Kidney (tissue), 22 donors: Measurements from ENCODE around the gene ITGA8. TPM values are rescaled to one million over a fixed set of nuclear protein-coding genes. Genes with fewer than 3 reads are reported as not detected.
"Not testable (repeated sequence)": the region's sequence is repeated elsewhere in the genome, so short reads cannot be mapped to it uniquely, and the experiment has no call there.

ENCODE experiments used
- DNase-seq, 5 donors: peaks; one replicate each; pipeline ENCODE4 v3.0.0-alpha.2; 2013 to 2020
- FAIRE-seq: peaks from 2 replicates; lab custom pipeline; 2012; peaks lifted over from hg19 to GRCh38; lab: Jason Lieb, UNC
- H3K27ac ChIP-seq, 2 donors: one replicate each; pipeline ENCODE4 v1.7.0; 2013; ENCODE audit warnings: low read depth in 2 of 2, low read length in 2 of 2, inconsistent platforms in 1 of 2
- H3K27me3 ChIP-seq: one replicate; pipeline ENCODE4 v1.7.1; 2013; ENCODE audit warnings: low read length, inconsistent platforms; ENCODE audit not compliant: control insufficient read depth, insufficient read depth
- H3K36me3 ChIP-seq, 3 donors: one replicate each; pipeline versions ENCODE4 v1.7.0 to v1.7.1; 2013; ENCODE audit warnings: low read length in 3 of 3, control low read depth in 1 of 3, inconsistent platforms in 1 of 3; ENCODE audit not compliant: insufficient read depth in 3 of 3, control insufficient read depth in 2 of 3
- H3K4me1 ChIP-seq, 3 donors: one replicate each; pipeline versions ENCODE4 v1.7.0 to v1.7.1; 2013; ENCODE audit warnings: low read length in 3 of 3, inconsistent platforms in 1 of 3, low read depth in 1 of 3; ENCODE audit not compliant: control insufficient read depth in 2 of 3, insufficient read depth in 2 of 3
- H3K4me3 ChIP-seq, 3 donors: one replicate each; pipeline versions ENCODE4 v1.7.0 to v1.8.1; 2013; ENCODE audit warnings: low read length in 3 of 3, control low read depth in 1 of 3, inconsistent platforms in 1 of 3
- H3K9ac ChIP-seq, 3 donors: one replicate each; pipeline versions ENCODE4 v1.7.0 to v1.7.1; 2013; ENCODE audit warnings: low read length in 3 of 3, control low read depth in 1 of 3, inconsistent platforms in 1 of 3
- H3K9me3 ChIP-seq, 3 donors: one replicate each; pipeline versions ENCODE4 v1.7.0 to v1.7.1; 2013; ENCODE audit warnings: low read length in 3 of 3, control low read depth in 1 of 3, inconsistent platforms in 1 of 3; ENCODE audit not compliant: control insufficient read depth in 2 of 3, insufficient read depth in 1 of 3
- CTCF ChIP-seq: IDR thresholded peaks from 3 replicates; pipeline ENCODE4 v1.5.1; 2012; ENCODE audit warnings: mild to moderate bottlenecking, moderate library complexity, borderline replicate concordance; ENCODE audit not compliant: insufficient read depth; ENCODE audit errors: extremely low read depth
- intact Hi-C: fragments of 100-400 bp; cut with DNase I; formaldehyde crosslinking; loops from one replicate; pipeline ENCODE4 v1.11.1; 2022
- long read RNA-seq, 10 donors: library from polyadenylated mRNA in 1 of 10; unstranded in 1 of 10; transcript quantifications; one replicate each; pipeline ENCODE4 v2.0.0 and lab custom pipeline, GENCODE V29; 2021 to 2026
- polyA plus RNA-seq: library from polyadenylated mRNA; stranded (reverse); fragments of 350-450 nt; fragmentation: Illumina TruSeq; extraction: RNeasy Lipid Tissue Mini Kit (QIAGEN cat#74804); gene quantifications from one replicate; pipeline ENCODE4 v1.2.3, GENCODE V29; 2014; ENCODE audit warnings: low read depth, low replicate concordance; ENCODE audit not compliant: insufficient read depth
- total RNA-seq: library from RNA; stranded (reverse); fragmentation: NEBNext Ultra II Directional; extraction: Animal tissue kit (Norgen Biotek cat#: 25700); gene quantifications from one replicate; pipeline ENCODE4 v1.2.1, GENCODE V29; 2021
- donor health status: control.
- donor health status: control.
- donor health status: control.
- donor health status: control.
- donor health status: control.
- donor health status: DM: yes; HTN: yes; CAD: no.
- donor health status: Normal renal cell carcinoma (clear cell type).

ITGA8 gene
- total RNA-seq, result 22.1 TPM
- 10.8 TPM for polyA plus RNA-seq
- long read RNA-seq, donor 1, full-length matches to known transcripts, result 2 of 8 reads
- long read RNA-seq, donor 1, partial matches to known transcripts, result 6 of 8 reads
- long read RNA-seq, donor 1, other reads (novel, unspliced or antisense), result 0 of 8 reads
- long read RNA-seq, donor 2, full-length matches to known transcripts, result 2 of 2 reads
- long read RNA-seq, donor 2, partial matches to known transcripts, result 0 of 2 reads
- long read RNA-seq, donor 2, other reads (novel, unspliced or antisense), result 0 of 2 reads
- long read RNA-seq, donor 3, result 0 reads
- long read RNA-seq, donor 4, full-length matches to known transcripts, result 5 of 5 reads
- long read RNA-seq, donor 4, partial matches to known transcripts, result 0 of 5 reads
- long read RNA-seq, donor 4, other reads (novel, unspliced or antisense), result 0 of 5 reads
- long read RNA-seq, donor 5, result 0 reads
- long read RNA-seq, donor 6, full-length matches to known transcripts, result 2 of 2 reads
- long read RNA-seq, donor 6, partial matches to known transcripts, result 0 of 2 reads
- long read RNA-seq, donor 6, other reads (novel, unspliced or antisense), result 0 of 2 reads
- long read RNA-seq, donor 7, full-length matches to known transcripts, result 8 of 28 reads
- long read RNA-seq, donor 7, partial matches to known transcripts, result 10 of 28 reads
- long read RNA-seq, donor 7, other reads (novel, unspliced or antisense), result 10 of 28 reads
- long read RNA-seq, donor 8, full-length matches to known transcripts, result 4 of 56 reads
- long read RNA-seq, donor 8, partial matches to known transcripts, result 52 of 56 reads
- long read RNA-seq, donor 8, other reads (novel, unspliced or antisense), result 0 of 56 reads
- long read RNA-seq, donor 9, full-length matches to known transcripts, result 1 of 1 reads
- long read RNA-seq, donor 9, partial matches to known transcripts, result 0 of 1 reads
- long read RNA-seq, donor 9, other reads (novel, unspliced or antisense), result 0 of 1 reads
- long read RNA-seq, donor 10, full-length matches to known transcripts, result 5 of 17 reads
- long read RNA-seq, donor 10, partial matches to known transcripts, result 12 of 17 reads
- long read RNA-seq, donor 10, other reads (novel, unspliced or antisense), result 0 of 17 reads

GRCh38 chr10:15719899-15720634 is at the start of gene ITGA8:
Gene ITGA8, minus strand, starts transcription at chr10:15719922. Its CDS starts 151 bp downstream, at chr10:15719771.
- peak; percentile 82 to 92 (median 85) for DNase-seq
- H3K4me1 ChIP-seq, result peaks cover 0 to 2% (median 0%) of the 10 kb centered on the region in 3 donors
- intact Hi-C loops, result no loop called here
- H3K27me3 ChIP-seq, result no peaks in the 10 kb centered on the region
- peak within 1 kb of the TSS; percentile 70 to 85 (median 75) for H3K4me3 ChIP-seq
- peak within 1 kb of the TSS; percentile 9 to 71 (median 19) for H3K9ac ChIP-seq
- no peak for FAIRE-seq
- peak; percentile 7 for TF ChIP-seq CTCF
- no peaks in the 10 kb centered on the region for H3K9me3 ChIP-seq
- peak within 1 kb of the TSS; percentile 43 to 60 for H3K27ac ChIP-seq
- H3K36me3 ChIP-seq, result no peaks in the 10 kb centered on the region

GRCh38 chr10:15764892-15765454 is 45.3 kb upstream of the ITGA8 start:
- H3K9me3 ChIP-seq, result no peaks in the 10 kb centered on the region
- no peak overlapping the region for H3K4me3 ChIP-seq
- no peak overlapping the region for H3K9ac ChIP-seq
- FAIRE-seq, result no peak
- H3K4me1 ChIP-seq, result no peaks in the 10 kb centered on the region
- H3K27ac ChIP-seq, result no peak overlapping the region
- no peaks in the 10 kb centered on the region for H3K36me3 ChIP-seq
- no peaks in the 10 kb centered on the region for H3K27me3 ChIP-seq
- DNase-seq, result no peak
- intact Hi-C loops, result no loop called here
- TF ChIP-seq CTCF, result no peak

- intact Hi-C loops, result no loop called here
- FAIRE-seq, result no peak
Measured at GRCh38 chr10:15763006-15763405, 43.3 kb upstream of the ITGA8 start.

GRCh38 chr10:15762239-15762638 is 42.5 kb upstream of the ITGA8 start:
- H3K4me1 ChIP-seq, FAIRE-seq, H3K9me3 ChIP-seq, intact Hi-C loops, H3K4me3 ChIP-seq, H3K27ac ChIP-seq, H3K36me3 ChIP-seq, DNase-seq, H3K27me3 ChIP-seq, H3K9ac ChIP-seq: not testable (repeated sequence)

More at GRCh38 chr10:15763006-15763405, 43.3 kb upstream of the ITGA8 start:
- Histone ChIP-seq H3K4me3 (no peak overlapping the region), H3K27me3 (no peaks in the 10 kb centered on the region), H3K36me3 (no peaks in the 10 kb centered on the region), H3K4me1 (no peaks in the 10 kb centered on the region), H3K9ac (no peak overlapping the region), H3K9me3 (no peaks in the 10 kb centered on the region), H3K27ac (no peak overlapping the region)
- DNase-seq, result no peak
- no peak for TF ChIP-seq CTCF

GRCh38 chr10:15761224-15761623 is 41.5 kb upstream of the ITGA8 start:
- intact Hi-C loops, H3K4me3 ChIP-seq, H3K27ac ChIP-seq, H3K4me1 ChIP-seq, DNase-seq, H3K9ac ChIP-seq, FAIRE-seq, H3K27me3 ChIP-seq, H3K9me3 ChIP-seq, H3K36me3 ChIP-seq: not testable (repeated sequence)
